SU-DHL-6 (cell line): ENCODE results near the gene SLC12A5.

Experiments used
- H2AFZ ChIP-seq: fragments of 200-600 bp; sonication (generic); 2 replicates; pipeline ENCODE4 v1.6.1; 2014; ENCODE audit warnings: low read depth, mild to moderate bottlenecking, moderate library complexity, mixed read lengths, antibody characterized with exemption, low read length; ENCODE audit not compliant: severe bottlenecking
- H3F3A ChIP-seq: fragments of 200-600 bp; shearing (Covaris generic); 2 replicates; pipeline ENCODE4 v1.6.0; 2016; ENCODE audit warnings: antibody characterized with exemption, mild to moderate bottlenecking; ENCODE audit not compliant: insufficient read depth
- H3K27ac ChIP-seq: fragments of 200-600 bp; sonication (generic); 2 replicates; pipeline ENCODE4 v1.5.1; 2016; ENCODE audit warnings: low read depth, mild to moderate bottlenecking, low read length, moderate library complexity, mixed read lengths
- H3K27me3 ChIP-seq: fragments of 200-600 bp; sonication (generic), shearing (Covaris generic); 2 replicates; pipeline ENCODE4 v1.6.0; 2014; ENCODE audit warnings: mild to moderate bottlenecking, low read length
- H3K36me3 ChIP-seq: fragments of 200-600 bp; sonication (generic); 2 replicates; pipeline ENCODE4 v1.6.1; 2014; ENCODE audit warnings: mild to moderate bottlenecking, low read length, mixed read lengths
- H3K4me2 ChIP-seq: fragments of 300-600, 200-600 bp; shearing (Covaris generic), sonication (generic); 2 replicates; pipeline ENCODE4 v1.6.0; 2014; ENCODE audit warnings: low read length, low read depth, mild to moderate bottlenecking; ENCODE audit not compliant: poor library complexity, severe bottlenecking
- H3K4me3 ChIP-seq: fragments of 200-600 bp; sonication (generic); 2 replicates; pipeline ENCODE4 v1.5.1; 2014; ENCODE audit warnings: antibody characterized with exemption, low read length, mild to moderate bottlenecking, mixed read lengths; ENCODE audit not compliant: insufficient read depth, poor library complexity, severe bottlenecking
- H3K79me2 ChIP-seq: fragments of 200-600 bp; sonication (generic); 2 replicates; pipeline ENCODE4 v1.6.1; 2014; ENCODE audit warnings: mild to moderate bottlenecking, low read length, moderate library complexity; ENCODE audit not compliant: insufficient read depth
- H3K9ac ChIP-seq: fragments of 200-600 bp; sonication (generic); 2 replicates; pipeline ENCODE4 v1.7.0; 2014; ENCODE audit warnings: mild to moderate bottlenecking, low read length
- H3K9me2 ChIP-seq: fragments of 200-600 bp; sonication (generic); replicated peaks from 2 replicates; pipeline ENCODE4 v1.6.1; 2014; ENCODE audit warnings: low read length; ENCODE audit not compliant: insufficient read depth
- H3K9me3 ChIP-seq: fragments of 200-600 bp; sonication (generic); 2 replicates; pipeline ENCODE4 v1.6.1; 2014; ENCODE audit warnings: low read length, mixed read lengths; ENCODE audit not compliant: insufficient read depth
- H4K20me1 ChIP-seq: fragments of 200-600 bp; sonication (generic); 2 replicates; pipeline ENCODE4 v1.6.1; 2014; ENCODE audit warnings: low read depth, mild to moderate bottlenecking, antibody characterized with exemption, low read length, moderate library complexity, mixed read lengths
- EZH2phosphoT487 ChIP-seq: fragments of 200-600 bp; sonication (generic), shearing (Covaris generic); conservative IDR thresholded peaks from 2 replicates; pipeline ENCODE4 v1.6.1; 2018; ENCODE audit warnings: mild to moderate bottlenecking, antibody characterized with exemption, low read length, moderate library complexity, mixed read lengths
- TF ChIP-seq, protein P1 (sequence below): fragments of 200-600 bp; sonication (generic); IDR thresholded peaks from one replicate; pipeline ENCODE4 v1.5.1; 2017; ENCODE audit warnings: antibody characterized with exemption, mild to moderate bottlenecking, low read length, moderate library complexity; ENCODE audit not compliant: insufficient read depth, poor library complexity, severe bottlenecking

SLC12A5 gene

DNA sequence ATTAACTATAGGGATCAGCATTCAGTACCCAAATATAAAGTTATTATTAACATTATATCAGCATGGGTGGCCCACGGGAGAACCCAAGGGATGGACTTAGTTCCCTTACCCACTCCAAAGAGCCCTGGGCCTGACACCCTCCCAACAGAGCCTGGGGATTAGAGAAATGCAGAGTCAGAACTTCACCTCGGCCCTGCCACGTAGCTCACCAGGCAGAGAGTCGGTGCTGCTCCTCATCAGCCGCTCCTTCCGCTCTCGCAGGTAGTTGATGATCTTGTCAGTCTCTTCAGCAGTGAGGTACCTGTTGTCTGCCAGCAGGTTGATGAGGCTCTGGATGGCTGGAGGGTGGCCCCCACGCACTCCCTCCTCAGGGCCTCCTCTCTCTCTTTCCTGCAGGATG, 34.1 kb downstream of the SLC12A5 start:
- Histone ChIP-seq H3K27ac (no peak overlapping the region), H3K9me3 (no peaks in the 10 kb centered on the region), H3K9me2 (no peaks in the 10 kb centered on the region), H3K36me3 (peaks cover 6% of the 10 kb centered on the region; the same call in 1 of the 2 replicates), H2AFZ (no peak overlapping the region), H4K20me1 (no peaks in the 10 kb centered on the region), H3K79me2 (no peaks in the 10 kb centered on the region), H3K27me3 (no peaks in the 10 kb centered on the region), H3K4me3 (no peak overlapping the region), H3F3A (peaks cover 5% of the 10 kb centered on the region; the same call in 1 of the 2 replicates), H3K4me2 (no peak overlapping the region), H3K9ac (no peak overlapping the region)
- no peak for TF ChIP-seq EZH2phosphoT487
- TF ChIP-seq, protein P1, sequence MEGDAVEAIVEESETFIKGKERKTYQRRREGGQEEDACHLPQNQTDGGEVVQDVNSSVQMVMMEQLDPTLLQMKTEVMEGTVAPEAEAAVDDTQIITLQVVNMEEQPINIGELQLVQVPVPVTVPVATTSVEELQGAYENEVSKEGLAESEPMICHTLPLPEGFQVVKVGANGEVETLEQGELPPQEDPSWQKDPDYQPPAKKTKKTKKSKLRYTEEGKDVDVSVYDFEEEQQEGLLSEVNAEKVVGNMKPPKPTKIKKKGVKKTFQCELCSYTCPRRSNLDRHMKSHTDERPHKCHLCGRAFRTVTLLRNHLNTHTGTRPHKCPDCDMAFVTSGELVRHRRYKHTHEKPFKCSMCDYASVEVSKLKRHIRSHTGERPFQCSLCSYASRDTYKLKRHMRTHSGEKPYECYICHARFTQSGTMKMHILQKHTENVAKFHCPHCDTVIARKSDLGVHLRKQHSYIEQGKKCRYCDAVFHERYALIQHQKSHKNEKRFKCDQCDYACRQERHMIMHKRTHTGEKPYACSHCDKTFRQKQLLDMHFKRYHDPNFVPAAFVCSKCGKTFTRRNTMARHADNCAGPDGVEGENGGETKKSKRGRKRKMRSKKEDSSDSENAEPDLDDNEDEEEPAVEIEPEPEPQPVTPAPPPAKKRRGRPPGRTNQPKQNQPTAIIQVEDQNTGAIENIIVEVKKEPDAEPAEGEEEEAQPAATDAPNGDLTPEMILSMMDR: no peak

DNA sequence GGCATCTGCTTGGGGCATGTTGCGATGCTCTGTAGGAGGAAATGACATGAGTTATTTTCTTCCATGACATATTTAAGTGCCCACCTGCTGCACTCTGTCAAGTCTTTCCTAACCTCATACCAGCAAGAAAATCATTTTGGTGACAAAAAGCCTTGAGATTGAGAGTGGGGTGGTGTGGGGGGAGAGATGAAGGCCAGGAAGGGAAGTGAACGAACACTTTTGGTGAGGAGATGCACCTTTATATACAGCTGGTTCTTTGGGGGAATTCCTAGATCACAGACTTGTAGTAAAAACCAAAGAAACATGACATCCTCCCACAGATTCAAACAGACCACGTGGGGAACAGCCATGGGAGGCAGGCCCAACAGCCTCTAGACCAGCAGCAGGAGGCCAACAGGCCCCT, 34.6 kb downstream of the SLC12A5 start:
- no peak overlapping the region for H3K4me2 ChIP-seq

GRCh38 chr20:46065006-46065405, 36.0 kb downstream of the SLC12A5 start:
- H3K79me2 ChIP-seq: no peaks in the 10 kb centered on the region
- no peaks in the 10 kb centered on the region for H4K20me1 ChIP-seq
- H3F3A ChIP-seq: peaks cover 5% of the 10 kb centered on the region; the same call in 1 of the 2 replicates
- H3K9me3 ChIP-seq: no peaks in the 10 kb centered on the region
- TF ChIP-seq EZH2phosphoT487: no peak
- TF ChIP-seq, protein P1: no peak
- no peak overlapping the region for H3K4me2 ChIP-seq
- no peak overlapping the region for H3K27ac ChIP-seq
- no peak overlapping the region for H3K9ac ChIP-seq
- no peak overlapping the region for H3K4me3 ChIP-seq
- H3K27me3 ChIP-seq: no peaks in the 10 kb centered on the region
- H3K9me2 ChIP-seq: no peaks in the 10 kb centered on the region
- H2AFZ ChIP-seq: no peak overlapping the region
- H3K36me3 ChIP-seq: peaks cover 11% of the 10 kb centered on the region; the same call in 1 of the 2 replicates

More for the DNA sequence above, 34.6 kb downstream of the SLC12A5 start:
- Histone ChIP-seq H3K4me3 (no peak overlapping the region), H3K27me3 (no peaks in the 10 kb centered on the region), H3K9me3 (no peaks in the 10 kb centered on the region), H4K20me1 (no peaks in the 10 kb centered on the region), H3K36me3 (peaks cover 11% of the 10 kb centered on the region; the same call in 1 of the 2 replicates), H3K9ac (no peak overlapping the region), H3K79me2 (no peaks in the 10 kb centered on the region), H3K9me2 (no peaks in the 10 kb centered on the region), H3K27ac (no peak overlapping the region), H3F3A (peaks cover 5% of the 10 kb centered on the region; the same call in 1 of the 2 replicates), H2AFZ (no peak overlapping the region)
- no peak for TF ChIP-seq EZH2phosphoT487
- TF ChIP-seq, protein P1: no peak
